OCI-LY7 (cell line): ENCODE data around the gene PTCH1. TPM values are rescaled to one million over a fixed set of nuclear protein-coding genes. Genes with fewer than 3 reads are reported as not detected.

ENCODE experiments used
- BruUV-seq: library from RNA; stranded (reverse); fragments of 400-500 nt; replicated peaks from 2 replicates; lab custom pipeline; 2021; lab: Mats Ljungman, UMichigan
- CTCF ChIA-PET: fragments of 300-600 bp; sonication (Branson Sonifier 250); formaldehyde crosslinking; loops from one replicate; lab custom pipeline; 2022; ENCODE audit warnings: antibody characterized with exemption; ENCODE audit not compliant: unreplicated experiment; lab: Charles Lee
- POLR2A ChIA-PET: fragments of 300-600 bp; sonication (Branson Sonifier 250); formaldehyde crosslinking; loops from one replicate; lab custom pipeline; 2022; ENCODE audit warnings: antibody characterized with exemption; lab: Charles Lee
- DNase-seq: peaks from one replicate; pipeline ENCODE4 v3.0.0-alpha.2; 2015; ENCODE audit warnings: low spot score
- H2AFZ ChIP-seq: fragments of 200-600 bp; sonication (generic), shearing (Covaris generic); 2 replicates; pipeline ENCODE4 v1.6.1; 2014; ENCODE audit warnings: mild to moderate bottlenecking, antibody characterized with exemption, low read length, moderate library complexity
- H3K27ac ChIP-seq: fragments of 200-600 bp; sonication (generic); 2 replicates; pipeline ENCODE4 v1.5.1; 2014; ENCODE audit warnings: mixed run types, low read depth, mild to moderate bottlenecking, moderate library complexity, low read length, inconsistent platforms; ENCODE audit not compliant: poor library complexity, severe bottlenecking
- H3K36me3 ChIP-seq: fragments of 200-600 bp; sonication (generic); 2 replicates; pipeline ENCODE4 v1.6.1; 2014; ENCODE audit warnings: mild to moderate bottlenecking, antibody characterized with exemption, low read length, moderate library complexity, mixed read lengths; ENCODE audit not compliant: insufficient read depth
- H3K4me1 ChIP-seq: fragments of 200-600 bp; sonication (generic); 2 replicates; pipeline ENCODE4 v1.5.1; 2014; ENCODE audit warnings: mild to moderate bottlenecking, low read length; ENCODE audit not compliant: insufficient read depth, poor library complexity, severe bottlenecking
- H3K4me2 ChIP-seq: fragments of 200-600 bp; sonication (generic); 2 replicates; pipeline ENCODE4 v1.6.1; 2014; ENCODE audit warnings: mild to moderate bottlenecking, low read length
- H3K4me3 ChIP-seq: fragments of 200-600 bp; sonication (generic); 2 replicates; pipeline ENCODE4 v1.5.1; 2014; ENCODE audit warnings: mild to moderate bottlenecking, low read depth, low read length; ENCODE audit not compliant: poor library complexity, severe bottlenecking
- H3K79me2 ChIP-seq: fragments of 200-600 bp; sonication (generic); 2 replicates; pipeline ENCODE4 v1.6.1; 2016; ENCODE audit warnings: low read depth, mild to moderate bottlenecking, low read length, moderate library complexity, mixed read lengths; ENCODE audit not compliant: insufficient read depth
- H3K9me2 ChIP-seq: fragments of 200-600 bp; sonication (generic); 2 replicates; pipeline ENCODE4 v1.6.1; 2016; ENCODE audit warnings: mild to moderate bottlenecking, low read length, mixed read lengths; ENCODE audit not compliant: insufficient read depth
- H3K9me3 ChIP-seq: fragments of 200-600 bp; sonication (generic); 2 replicates; pipeline ENCODE4 v1.6.1; 2014; ENCODE audit warnings: mild to moderate bottlenecking, mixed run types, low read length, mixed read lengths
- H4K20me1 ChIP-seq: fragments of 200-600 bp; sonication (generic); 2 replicates; pipeline ENCODE4 v1.6.1; 2014; ENCODE audit warnings: mild to moderate bottlenecking, antibody characterized with exemption, low read length, moderate library complexity, mixed read lengths; ENCODE audit not compliant: insufficient read depth
- CTCF ChIP-seq: fragments of 200-600 bp; sonication (generic); conservative IDR thresholded peaks from 2 replicates; pipeline ENCODE4 v1.5.1; 2014; ENCODE audit warnings: mild to moderate bottlenecking, antibody characterized with exemption, low read length, moderate library complexity, mixed read lengths
- EZH2phosphoT487 ChIP-seq: fragments of 200-600 bp; sonication (generic); IDR thresholded peaks from 2 replicates; pipeline ENCODE4 v1.6.1; 2018; ENCODE audit warnings: low read depth, borderline replicate concordance, mild to moderate bottlenecking, mixed run types, antibody characterized with exemption, low read length, moderate library complexity, mixed read lengths
- intact Hi-C: fragments of 100-400 bp; cut with micrococcal nuclease; formaldehyde crosslinking; loops from one replicate; pipeline ENCODE4 v1.10.0; 2022; ENCODE audit not compliant: unreplicated experiment
- total RNA-seq, 2 experiments: library from RNA; depleted of rRNA in 1 of 2; stranded (reverse); fragments of >200 nt in 1 of 2; shearing (Covaris generic) in 1 of 2; gene quantifications; 2 replicates each; pipeline ENCODE4 v1.2.3, GENCODE V29; 2014 to 2022

Gene PTCH1
- total RNA-seq, 2 experiments from 2014 or later: 13.1 to 36.1 TPM

DNA sequence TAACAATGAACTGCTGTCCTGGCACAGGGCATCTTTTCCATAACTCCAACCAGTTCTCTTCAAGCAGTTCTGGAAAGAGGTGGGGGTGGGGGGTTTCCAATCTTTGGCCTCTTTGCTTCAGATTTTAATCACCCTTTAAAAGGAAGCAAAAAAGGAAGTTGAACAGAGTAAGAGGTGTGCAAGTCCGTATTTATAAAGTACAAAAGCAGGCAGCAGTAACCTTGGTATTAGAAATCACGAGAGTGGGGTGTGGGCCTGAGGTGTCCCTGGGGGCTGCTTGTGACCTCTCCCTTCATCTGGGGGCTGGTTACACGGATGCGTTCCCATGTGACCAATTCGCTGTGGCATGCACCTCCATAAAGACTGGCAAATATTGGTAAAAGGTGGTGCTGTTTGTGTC, 70.5 kb downstream of the PTCH1 start:
- H3K9me3 ChIP-seq: no peaks in the 10 kb centered on the region

DNA sequence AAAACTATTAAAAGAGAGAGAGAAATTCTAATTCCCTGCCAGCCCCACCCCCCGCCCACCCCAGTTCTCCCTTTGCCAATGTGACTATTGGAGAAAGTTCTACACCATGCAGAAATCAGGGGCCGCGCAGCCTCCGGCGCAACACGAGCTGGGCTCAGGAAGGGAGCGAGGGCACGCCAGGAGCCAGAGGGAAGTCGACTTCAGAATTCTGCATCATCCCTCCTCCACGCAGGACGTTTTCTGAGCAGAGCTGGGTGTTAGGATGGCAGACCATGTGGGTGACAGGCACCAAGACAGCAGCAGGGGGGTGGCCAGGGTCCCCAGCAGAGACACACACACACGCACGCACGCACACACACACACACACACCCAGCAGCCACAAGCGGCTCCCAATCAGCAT, 72.6 kb downstream of the PTCH1 start:
- POLR2A ChIA-PET: no interaction called here
- Histone ChIP-seq H3K79me2 (no peaks in the 10 kb centered on the region), H3K9me2 (no peaks in the 10 kb centered on the region), H3K4me1 (peaks cover 17% of the 10 kb centered on the region), H3K9me3 (no peaks in the 10 kb centered on the region), H3K36me3 (peaks cover 50% of the 10 kb centered on the region), H2AFZ (no peak overlapping the region), H3K4me2 (no peak overlapping the region), H4K20me1 (no peaks in the 10 kb centered on the region), H3K4me3 (no peak overlapping the region), H3K27ac (no peak overlapping the region)
- CTCF ChIA-PET: no interaction called here
- intact Hi-C loops: no loop called here
- DNase-seq: no peak
- TF ChIP-seq EZH2phosphoT487: no peak
- no peak for TF ChIP-seq CTCF
- BruUV-seq: no TSS peak

More for the DNA sequence above, 70.5 kb downstream of the PTCH1 start:
- TF ChIP-seq CTCF: no peak
- no peak for TF ChIP-seq EZH2phosphoT487
- Histone ChIP-seq H4K20me1 (no peaks in the 10 kb centered on the region), H2AFZ (no peak overlapping the region), H3K36me3 (peaks cover 70% of the 10 kb centered on the region), H3K9me2 (no peaks in the 10 kb centered on the region), H3K4me2 (no peak overlapping the region), H3K4me3 (no peak overlapping the region), H3K27ac (no peak overlapping the region), H3K79me2 (no peaks in the 10 kb centered on the region), H3K4me1 (peaks cover 8% of the 10 kb centered on the region)
- intact Hi-C loops: no loop called here
- DNase-seq: no peak
- ChIA-PET CTCF (no interaction called here), POLR2A (no interaction called here)
- BruUV-seq: no TSS peak

DNA sequence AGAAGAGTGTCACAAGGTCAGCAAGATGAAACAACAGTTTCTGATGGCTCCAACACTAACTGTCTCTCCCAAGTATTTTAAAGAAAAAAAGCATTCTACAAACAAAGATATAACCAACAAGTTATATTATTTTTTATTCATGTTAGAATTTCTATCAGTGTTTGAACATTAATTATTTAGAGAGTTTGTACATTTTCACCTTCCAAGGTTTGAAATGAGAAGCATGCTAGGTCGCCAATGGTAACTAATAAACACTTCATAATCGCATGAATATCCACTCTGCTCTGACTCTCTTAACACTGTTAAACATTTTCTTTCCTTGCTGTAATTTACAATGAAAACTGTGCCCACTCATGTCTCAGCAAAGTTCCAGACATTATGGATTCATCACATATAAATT, 73.5 kb downstream of the PTCH1 start:
- no peak overlapping the region for H2AFZ ChIP-seq
- DNase-seq: no peak
- H3K4me2 ChIP-seq: no peak overlapping the region
- intact Hi-C loops: no loop called here
- no peaks in the 10 kb centered on the region for H3K9me3 ChIP-seq
- no peak for TF ChIP-seq CTCF
- TF ChIP-seq EZH2phosphoT487: no peak
- ChIA-PET POLR2A (interaction anchor here (0.5 kb wide), 1 partner anchor 88 kb away, joined by 3 read pairs; no protein-coding TSS in a partner anchor), CTCF (no interaction called here)
- no peaks in the 10 kb centered on the region for H3K79me2 ChIP-seq
- H3K9me2 ChIP-seq: no peaks in the 10 kb centered on the region
- no peaks in the 10 kb centered on the region for H4K20me1 ChIP-seq
- no TSS peak for BruUV-seq
- H3K36me3 ChIP-seq: peaks cover 42% of the 10 kb centered on the region
- H3K27ac ChIP-seq: no peak overlapping the region
- H3K4me1 ChIP-seq: peaks cover 17% of the 10 kb centered on the region
- no peak overlapping the region for H3K4me3 ChIP-seq
